MCF 10A (cell line): ENCODE results near the gene TGFB1I1. TPM values are rescaled to one million over a fixed set of nuclear protein-coding genes. Genes with fewer than 3 reads are reported as not detected.

Experiments
- BruUV-seq: library from RNA; stranded (reverse); fragments of 400-500 nt; replicated peaks from 2 replicates; lab custom pipeline; 2021; lab: Mats Ljungman, UMichigan
- CTCF ChIA-PET: fragments of 300-600 bp; sonication (Branson Sonifier 250); formaldehyde crosslinking; extraction: SDS; loops from one replicate; lab custom pipeline; 2021; ENCODE audit warnings: antibody characterized with exemption, inconsistent platforms; lab: Yijun Ruan, JAX
- POLR2A ChIA-PET: fragments of 300-600, 350-650 bp; sonication (Branson Sonifier 250); formaldehyde crosslinking; extraction: SDS; loops from one replicate; lab custom pipeline; 2020; ENCODE audit warnings: antibody characterized with exemption, inconsistent platforms; lab: Yijun Ruan, JAX
- DNase-seq: peaks from one replicate; pipeline ENCODE4 v3.0.0-alpha.2; 2018; ENCODE audit not compliant: unreplicated experiment
- H3K27ac Mint-ChIP-seq: one replicate; pipeline ENCODE4 v1.8.0; 2022; ENCODE audit warnings: mild to moderate bottlenecking, low read depth, mixed read lengths; ENCODE audit not compliant: unreplicated experiment
- H3K27me3 Mint-ChIP-seq: one replicate; pipeline ENCODE4 v1.8.0; 2022; ENCODE audit warnings: mixed read lengths; ENCODE audit not compliant: insufficient read depth, unreplicated experiment
- H3K36me3 Mint-ChIP-seq: one replicate; pipeline ENCODE4 v1.8.0; 2022; ENCODE audit warnings: mild to moderate bottlenecking, moderate library complexity, mixed read lengths; ENCODE audit not compliant: insufficient read depth, unreplicated experiment
- H3K4me1 Mint-ChIP-seq: one replicate; pipeline ENCODE4 v1.8.0; 2022; ENCODE audit warnings: mixed read lengths; ENCODE audit not compliant: insufficient read depth, unreplicated experiment
- H3K4me3 Mint-ChIP-seq: one replicate; pipeline ENCODE4 v1.8.0; 2022; ENCODE audit warnings: mild to moderate bottlenecking, moderate library complexity, mixed read lengths; ENCODE audit not compliant: unreplicated experiment
- H3K9me3 Mint-ChIP-seq: one replicate; pipeline ENCODE4 v1.8.0; 2022; ENCODE audit warnings: mixed read lengths; ENCODE audit not compliant: unreplicated experiment
- CTCF ChIP-seq: fragments of 200-600 bp; IDR thresholded peaks from one replicate; pipeline ENCODE4 v1.8.0; 2022; ENCODE audit warnings: antibody characterized with exemption, mild to moderate bottlenecking; ENCODE audit not compliant: unreplicated experiment
- intact Hi-C: fragments of 100-400 bp; cut with micrococcal nuclease; formaldehyde crosslinking; loops from 2 replicates; pipeline ENCODE4 v1.14.1; 2022
- total RNA-seq: library from RNA; stranded (reverse); gene quantifications from 2 replicates; pipeline ENCODE4 v1.2.3, GENCODE V29; 2022

Gene TGFB1I1
- total RNA-seq, 1 experiment from 2014 or later: 14.7 TPM

GRCh38 chr16:31487720-31488467, 15.9 kb downstream of the TGFB1I1 start:
- Mint-ChIP-seq H3K36me3 (peaks cover 14% of the 10 kb centered on the region), H3K9me3 (no peaks in the 10 kb centered on the region), H3K27me3 (no peaks in the 10 kb centered on the region), H3K4me1 (no peaks in the 10 kb centered on the region), H3K27ac (no peak overlapping the region), H3K4me3 (peak overlapping the region; percentile 71)
- peak; percentile 17 for DNase-seq
- TF ChIP-seq CTCF: no peak
- CTCF ChIA-PET: interaction anchor here (1.1 to 4.1 kb wide), 2 partner anchors 28 to 45 kb away, joined by 5 to 19 read pairs; partner anchors contain the start of genes ARMC5 and ZNF843
- intact Hi-C loops: no loop called here
- BruUV-seq: no TSS peak
- POLR2A ChIA-PET: interaction anchor here (0.6 to 1.0 kb wide), 5 partner anchors 9 to 27 kb away, joined by 3 to 4 read pairs (median 3); no protein-coding TSS in a partner anchor

- CTCF ChIA-PET: interaction anchor here (1.1 to 4.1 kb wide), 2 partner anchors 29 to 46 kb away, joined by 5 to 19 read pairs; partner anchors contain the start of genes ARMC5 and ZNF843
- intact Hi-C loops: no loop called here
- BruUV-seq: no TSS peak
- POLR2A ChIA-PET: interaction anchor here (0.6 to 0.8 kb wide), 4 partner anchors 18 to 374 kb away, joined by 3 to 4 read pairs (median 4); no protein-coding TSS in a partner anchor
- H3K27me3 Mint-ChIP-seq: no peaks in the 10 kb centered on the region
- no peak for DNase-seq
- no peaks in the 10 kb centered on the region for H3K4me1 Mint-ChIP-seq
- no peaks in the 10 kb centered on the region for H3K9me3 Mint-ChIP-seq
- no peak for TF ChIP-seq CTCF
- H3K36me3 Mint-ChIP-seq: peaks cover 14% of the 10 kb centered on the region
- H3K4me3 Mint-ChIP-seq: peak overlapping the region; percentile 71
- no peak overlapping the region for H3K27ac Mint-ChIP-seq
These were observed 16.7 kb downstream of the TGFB1I1 start for GRCh38 chr16:31488468-31489297.

GRCh38 chr16:31489298-31489564, 17.3 kb downstream of the TGFB1I1 start:
- intact Hi-C loops: no loop called here
- no TSS peak for BruUV-seq
- CTCF ChIA-PET: interaction anchor here (1.0 to 4.1 kb wide), 2 partner anchors 29 to 379 kb away, joined by 4 to 19 read pairs; partner anchors contain the start of gene ARMC5
- no peaks in the 10 kb centered on the region for H3K4me1 Mint-ChIP-seq
- no peak overlapping the region for H3K4me3 Mint-ChIP-seq
- H3K27ac Mint-ChIP-seq: no peak overlapping the region
- H3K9me3 Mint-ChIP-seq: no peaks in the 10 kb centered on the region
- no peak for TF ChIP-seq CTCF
- no peaks in the 10 kb centered on the region for H3K27me3 Mint-ChIP-seq
- H3K36me3 Mint-ChIP-seq: peaks cover 14% of the 10 kb centered on the region
- POLR2A ChIA-PET: interaction anchor here (0.6 to 1.3 kb wide), 3 partner anchors 14 to 374 kb away, joined by 3 to 4 read pairs (median 3); partner anchors contain the start of gene ARMC5
- no peak for DNase-seq
